Epithelial cell of prostate (primary cell): ENCODE measurements around the gene ADGRB2.

Experiments used
- DNase-seq: peaks from one replicate; pipeline ENCODE4 v3.0.0-alpha.2; 2011; ENCODE audit warnings: low read depth, low spot score
- H3K27ac ChIP-seq: fragments of 450-650 bp; 2 replicates; pipeline ENCODE4 v1.5.1; 2017; ENCODE audit warnings: mild to moderate bottlenecking

The ADGRB2 gene

GRCh38 chr1:31784356-31785019, 20.3 kb upstream of the ADGRB2 start:
- no peak for DNase-seq
- no peak overlapping the region for H3K27ac ChIP-seq

- no peak overlapping the region for H3K27ac ChIP-seq
- DNase-seq, result no peak
These were observed 19.7 kb upstream of the ADGRB2 start for GRCh38 chr1:31783846-31784245.

GRCh38 chr1:31782421-31783410, 18.6 kb upstream of the ADGRB2 start:
- no peak for DNase-seq
- no peak overlapping the region for H3K27ac ChIP-seq

GRCh38 chr1:31781756-31782371, 17.7 kb upstream of the ADGRB2 start:
- DNase-seq, result no peak
- H3K27ac ChIP-seq, result no peak overlapping the region

- DNase-seq, result no peak
- H3K27ac ChIP-seq, result no peak overlapping the region
These were observed 17.1 kb upstream of the ADGRB2 start for GRCh38 chr1:31781138-31781755.

GRCh38 chr1:31780632-31781031, 16.5 kb upstream of the ADGRB2 start:
- no peak for DNase-seq
- no peak overlapping the region for H3K27ac ChIP-seq

GRCh38 chr1:31779687-31780086, 15.5 kb upstream of the ADGRB2 start:
- H3K27ac ChIP-seq, result no peak overlapping the region
- DNase-seq, result no peak

- DNase-seq, result no peak
- no peak overlapping the region for H3K27ac ChIP-seq
These were observed 14.8 kb upstream of the ADGRB2 start for GRCh38 chr1:31778763-31779488.

- DNase-seq, result no peak
- no peak overlapping the region for H3K27ac ChIP-seq
These were observed 12.4 kb upstream of the ADGRB2 start for GRCh38 chr1:31776516-31776915.

GRCh38 chr1:31776032-31776431, 11.9 kb upstream of the ADGRB2 start:
- no peak overlapping the region for H3K27ac ChIP-seq
- DNase-seq, result no peak

GRCh38 chr1:31775210-31775999, 11.3 kb upstream of the ADGRB2 start:
- no peak for DNase-seq
- no peak overlapping the region for H3K27ac ChIP-seq

- no peak for DNase-seq
- H3K27ac ChIP-seq, result no peak overlapping the region
These were observed 10.4 kb upstream of the ADGRB2 start for GRCh38 chr1:31774495-31774894.

- no peak overlapping the region for H3K27ac ChIP-seq
- no peak for DNase-seq
These were observed 9.7 kb upstream of the ADGRB2 start for GRCh38 chr1:31773861-31774260.

- no peak for DNase-seq
- no peak overlapping the region for H3K27ac ChIP-seq
These were observed 8.6 kb upstream of the ADGRB2 start for GRCh38 chr1:31772669-31773248.

- peak; percentile 92 for DNase-seq
- no peak overlapping the region for H3K27ac ChIP-seq
These were observed 7.9 kb upstream of the ADGRB2 start for GRCh38 chr1:31771891-31772668.

GRCh38 chr1:31769720-31770390, 5.7 kb upstream of the ADGRB2 start:
- no peak for DNase-seq
- no peak overlapping the region for H3K27ac ChIP-seq

GRCh38 chr1:31768939-31769704, 5.0 kb upstream of the ADGRB2 start:
- H3K27ac ChIP-seq, result no peak overlapping the region
- DNase-seq, result no peak
